Activated CD4-positive, alpha-beta T cell treated with anti-CD3 and anti-CD28 coated beads, Interleukin-2, amount 50 U/mL, for 4 hours (primary cell): Measurements from ENCODE around the gene HELZ2.

Experiments
- DNase-seq, 2 experiments: peaks; one replicate each; pipeline ENCODE4 v3.0.0-alpha.2; 2020

HELZ2 gene

DNA sequence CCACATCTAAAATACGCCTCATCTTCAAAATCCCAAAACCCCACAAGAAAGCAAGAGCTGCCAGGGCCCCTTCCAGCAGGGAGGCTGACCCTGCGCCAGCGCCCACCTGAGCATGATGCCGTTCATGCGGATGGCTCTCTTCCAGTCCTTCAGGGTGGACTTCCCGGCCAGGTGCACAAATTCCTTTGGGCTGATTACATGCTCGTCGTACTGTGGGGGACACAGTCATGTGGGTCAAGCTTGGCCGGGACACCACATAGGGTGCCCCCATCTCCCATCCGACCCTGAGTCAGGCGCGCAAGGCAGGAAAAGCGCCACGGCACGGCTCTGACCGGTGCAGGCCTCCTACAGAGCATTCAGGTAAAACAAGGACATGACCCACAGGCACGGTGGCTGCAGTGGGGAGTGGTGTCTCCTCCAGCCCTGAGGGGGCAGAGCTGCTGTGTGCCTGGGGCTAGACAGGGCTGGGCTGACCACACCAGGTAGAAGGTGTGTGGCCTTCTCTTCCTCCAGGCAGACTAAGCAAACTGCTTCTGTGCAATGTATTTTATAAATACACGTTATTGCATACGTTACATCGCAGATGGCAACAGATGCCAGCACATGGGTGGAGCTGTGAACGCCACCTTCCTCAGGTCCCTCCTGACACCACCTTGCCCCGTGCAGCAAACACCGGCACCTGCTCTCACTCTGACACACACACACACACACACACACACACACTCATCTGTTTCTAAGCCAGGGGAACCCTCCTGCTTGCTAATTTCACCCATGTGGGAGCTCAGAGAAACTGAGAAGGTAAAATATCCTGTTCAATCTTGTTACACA, 23.8 kb upstream of the HELZ2 start:
- no peak for DNase-seq

DNA sequence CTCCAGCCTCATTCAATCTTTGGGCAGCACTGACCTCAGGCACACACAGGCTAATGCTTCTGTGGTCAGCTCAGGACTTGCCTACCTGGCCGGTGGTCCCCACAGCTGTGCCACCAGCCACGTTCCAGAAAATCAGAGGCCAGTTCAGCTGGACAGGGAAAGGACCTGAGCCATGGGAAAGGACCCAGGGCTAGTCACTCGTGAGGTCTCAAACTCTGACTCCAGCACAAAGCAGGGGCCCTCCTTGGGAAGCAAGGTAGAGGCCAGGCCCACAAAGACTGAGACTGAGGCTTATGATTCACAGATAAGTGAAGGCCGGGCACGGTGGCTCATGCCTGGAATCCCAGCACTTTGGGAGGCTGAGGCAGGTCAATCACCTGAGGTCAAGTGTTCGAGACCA, 22.4 kb upstream of the HELZ2 start:
- DNase-seq: no peak

GRCh38 chr20:63595416-63596127, 21.5 kb upstream of the HELZ2 start:
- DNase-seq: no peak

DNA sequence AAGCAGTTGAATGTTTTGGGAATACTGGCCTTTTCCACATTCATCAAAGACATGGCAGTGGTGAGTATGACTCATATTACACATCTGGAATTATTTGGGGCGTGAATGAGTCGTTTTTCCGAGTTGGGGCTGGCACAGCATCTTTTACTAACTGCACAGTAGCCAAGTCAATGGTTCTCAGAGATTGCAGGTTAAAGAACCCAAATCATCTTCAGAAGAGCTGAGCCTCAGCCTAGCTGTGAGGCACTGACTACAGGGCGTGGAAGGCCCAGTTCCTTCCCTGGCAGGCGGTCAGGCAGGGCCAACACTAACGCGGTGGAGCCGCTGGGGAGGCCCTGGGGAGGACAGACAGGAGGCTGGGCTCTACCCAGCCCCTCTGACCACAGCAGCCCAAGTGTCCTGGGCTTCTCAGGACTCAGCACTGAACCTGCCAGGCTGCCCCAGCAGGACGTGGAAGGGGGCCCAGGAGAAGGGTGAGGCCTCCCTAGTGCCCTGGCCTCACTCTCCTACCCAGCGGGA, 20.1 kb upstream of the HELZ2 start:
- no peak for DNase-seq

GRCh38 chr20:63592661-63593060, 18.6 kb upstream of the HELZ2 start:
- DNase-seq: no peak

- no peak for DNase-seq
Measured at GRCh38 chr20:63591786-63592355, 17.8 kb upstream of the HELZ2 start.

GRCh38 chr20:63591147-63591533, 17.1 kb upstream of the HELZ2 start:
- no peak for DNase-seq

DNA sequence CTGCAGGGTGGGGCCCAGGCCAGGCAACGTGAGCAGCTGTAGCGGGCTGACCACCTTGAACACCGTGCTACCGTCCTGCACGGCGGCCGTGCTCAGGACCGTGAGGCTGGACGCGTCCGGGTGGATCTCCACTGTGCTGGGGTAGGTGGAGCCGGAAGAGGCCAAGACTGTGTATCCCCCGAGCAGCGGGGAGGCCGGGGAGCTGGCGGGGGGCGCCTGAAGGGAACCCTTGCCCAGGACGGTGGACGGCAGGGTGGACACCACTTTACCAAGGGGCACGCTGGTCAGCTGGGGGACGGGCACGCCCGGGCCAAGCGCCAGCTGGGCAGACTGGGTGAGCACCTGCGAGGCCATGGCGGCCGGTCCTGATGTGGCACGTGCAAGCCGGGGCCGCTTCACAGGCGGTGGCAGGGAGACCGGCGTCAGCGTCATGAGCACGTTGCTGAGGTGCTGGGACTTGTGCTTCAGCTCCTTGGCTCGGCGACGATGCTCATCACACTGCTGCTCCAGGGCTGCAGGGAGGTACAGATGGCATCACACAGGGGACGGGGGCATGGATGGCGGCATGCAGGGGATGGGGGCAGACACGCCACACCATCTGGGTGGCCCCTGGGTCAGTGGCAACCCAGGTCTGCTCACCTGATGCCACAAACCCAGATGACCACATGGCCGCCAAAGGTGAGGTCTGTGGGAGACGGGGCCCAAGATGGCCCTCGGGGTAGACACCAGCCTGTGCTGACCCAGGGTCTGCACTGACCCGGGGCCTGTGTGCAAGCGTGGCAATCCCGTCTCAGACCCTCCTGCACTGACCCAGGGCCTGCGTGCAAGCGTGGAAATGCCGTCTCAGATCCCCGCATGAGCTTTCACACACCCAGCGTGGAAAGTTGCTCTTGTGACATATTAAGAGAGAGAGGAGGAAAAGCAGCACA, 16.4 kb upstream of the HELZ2 start:
- DNase-seq: no peak

DNA sequence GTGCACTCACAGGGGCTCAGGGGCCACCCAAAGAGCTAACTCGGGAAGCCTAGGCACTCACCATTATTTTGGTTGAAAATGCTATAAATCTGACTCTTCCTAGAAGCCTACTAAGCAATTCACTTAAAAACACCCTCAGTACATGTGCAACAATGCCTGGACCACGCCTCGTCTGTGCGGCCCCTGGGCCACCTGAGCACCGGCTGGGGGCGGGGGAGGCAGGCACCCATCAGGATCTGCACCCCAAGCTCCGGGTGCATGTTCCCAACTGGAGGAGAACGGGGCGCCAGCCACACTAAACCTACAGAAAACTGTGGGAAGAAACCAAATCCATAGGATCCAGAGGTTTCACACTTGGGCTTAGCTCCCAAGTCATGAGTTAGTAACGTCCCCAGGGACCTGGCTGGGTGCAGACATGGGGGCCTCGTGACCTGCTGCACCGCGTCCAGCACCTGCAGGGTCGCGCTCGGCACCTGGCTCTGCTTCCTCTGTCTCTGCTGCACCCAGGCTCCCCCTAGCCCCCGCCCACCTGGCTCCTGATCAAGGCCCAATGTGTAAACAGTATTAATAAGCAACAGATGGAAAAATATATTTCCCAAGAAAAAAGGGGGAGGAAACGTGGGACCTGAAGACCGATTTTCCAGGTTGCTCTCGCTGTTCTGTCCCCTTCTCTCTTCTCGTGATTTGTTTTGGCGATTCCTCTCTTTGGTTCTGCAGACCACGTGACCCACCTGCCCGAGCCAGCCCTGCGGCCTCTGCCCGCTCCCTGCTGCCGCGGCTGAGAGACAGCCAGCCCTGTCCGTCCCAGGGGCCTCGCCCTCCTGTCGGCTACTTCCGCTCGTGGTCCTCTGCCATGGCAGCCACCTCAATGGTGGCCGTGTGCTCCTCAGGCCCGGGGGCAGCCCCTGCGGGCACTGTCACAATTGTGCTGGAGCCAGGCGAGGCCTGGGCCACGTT, 15.5 kb upstream of the HELZ2 start:
- no peak for DNase-seq

DNA sequence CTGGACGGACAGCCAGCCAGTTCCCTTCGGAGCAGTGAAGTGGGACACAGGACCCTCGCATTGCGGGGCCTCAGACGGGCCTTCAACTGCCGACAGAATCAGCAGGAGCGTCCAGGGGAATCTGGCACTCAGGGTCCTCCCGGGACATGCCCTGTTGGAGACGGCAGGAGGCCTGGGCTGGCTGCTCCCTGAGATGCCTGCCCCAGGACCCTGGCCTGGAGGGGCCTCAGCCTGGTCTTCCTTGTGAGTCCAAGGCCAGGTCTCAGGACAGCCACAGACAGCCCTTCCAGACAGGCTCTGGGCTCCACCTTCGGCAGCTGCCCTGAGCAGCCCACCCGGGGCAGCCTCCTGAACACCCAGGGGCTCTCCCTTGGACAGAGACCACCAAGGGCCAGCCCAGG, 14.6 kb upstream of the HELZ2 start:
- DNase-seq: no peak

DNA sequence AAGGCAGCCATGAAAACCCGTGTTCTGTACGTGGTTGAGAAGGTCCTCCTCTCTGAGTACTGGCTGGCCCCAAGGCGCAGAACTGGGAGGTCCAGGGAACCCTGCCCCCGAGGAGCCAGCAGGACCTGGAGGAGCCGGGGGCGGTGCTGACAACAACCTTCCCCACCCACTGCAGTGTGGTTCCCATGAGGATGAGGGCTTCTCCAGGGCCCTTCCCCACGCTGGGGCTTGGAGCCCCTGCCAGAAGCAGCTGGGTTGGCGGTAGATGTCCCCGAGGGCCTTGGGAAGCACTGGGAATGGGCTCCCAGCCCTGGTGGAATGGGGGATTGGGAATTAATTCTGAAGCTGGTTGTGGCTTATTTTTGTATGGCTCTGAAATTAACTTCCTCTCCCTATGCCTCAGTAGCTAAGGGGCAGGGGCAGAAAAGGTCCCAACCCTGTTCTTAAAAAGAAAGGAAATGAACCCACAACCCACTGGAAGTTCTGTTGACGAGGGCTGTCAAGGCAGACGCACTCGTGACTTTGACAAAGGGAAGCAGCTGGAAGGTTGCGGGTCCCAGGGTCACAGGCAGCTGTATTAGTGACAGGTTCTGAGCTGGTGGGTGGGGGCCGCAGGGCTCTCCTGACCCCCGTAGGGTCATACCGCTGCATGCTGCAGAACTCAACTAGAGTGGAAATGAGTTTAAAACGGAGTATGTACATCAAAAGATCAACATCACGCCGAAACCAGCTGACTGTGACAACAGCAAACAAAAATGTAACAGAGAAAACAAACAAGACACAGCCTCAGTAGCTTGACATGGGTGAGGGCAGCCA, 13.9 kb upstream of the HELZ2 start:
- no peak for DNase-seq

- DNase-seq: no peak
Measured at GRCh38 chr20:63587256-63587655, 13.2 kb upstream of the HELZ2 start.

GRCh38 chr20:63586797-63587196, 12.8 kb upstream of the HELZ2 start:
- no peak for DNase-seq

GRCh38 chr20:63585616-63586565, 11.9 kb upstream of the HELZ2 start:
- DNase-seq: no peak

DNA sequence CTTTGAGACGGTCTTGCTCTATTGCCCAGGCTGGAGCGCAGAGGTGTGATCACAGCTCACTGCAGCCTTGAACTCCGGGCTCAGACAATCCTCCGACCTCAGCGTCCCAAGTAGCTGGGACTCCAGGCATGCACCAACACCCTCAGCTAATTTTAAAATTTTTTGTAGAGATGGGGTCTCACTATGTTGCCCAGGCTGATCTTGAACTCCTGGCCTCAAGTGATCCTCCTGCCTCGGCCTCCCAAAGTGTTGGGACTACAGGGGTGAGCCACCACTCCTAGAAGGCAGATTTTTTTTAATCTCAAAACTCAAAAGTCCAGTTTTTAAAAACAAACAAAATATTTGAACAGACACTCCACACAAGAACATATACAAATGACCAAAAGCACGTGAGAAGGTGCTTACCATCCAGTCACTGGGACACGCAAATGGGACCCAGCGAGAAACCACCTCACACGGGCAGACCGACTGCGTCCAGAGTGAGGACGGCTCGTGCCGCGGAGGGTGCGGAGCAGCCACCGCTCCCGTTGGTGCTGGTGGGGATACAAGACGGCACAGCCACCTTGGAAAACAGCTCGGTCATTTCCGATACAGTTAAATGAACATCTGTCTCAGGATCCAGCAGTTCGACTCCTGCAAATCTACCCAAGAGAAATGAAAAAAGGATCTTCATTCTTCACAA, 8.5 kb upstream of the HELZ2 start:
- DNase-seq: no peak

GRCh38 chr20:63580796-63581461, 6.9 kb upstream of the HELZ2 start:
- peak; percentile 77 for DNase-seq

DNA sequence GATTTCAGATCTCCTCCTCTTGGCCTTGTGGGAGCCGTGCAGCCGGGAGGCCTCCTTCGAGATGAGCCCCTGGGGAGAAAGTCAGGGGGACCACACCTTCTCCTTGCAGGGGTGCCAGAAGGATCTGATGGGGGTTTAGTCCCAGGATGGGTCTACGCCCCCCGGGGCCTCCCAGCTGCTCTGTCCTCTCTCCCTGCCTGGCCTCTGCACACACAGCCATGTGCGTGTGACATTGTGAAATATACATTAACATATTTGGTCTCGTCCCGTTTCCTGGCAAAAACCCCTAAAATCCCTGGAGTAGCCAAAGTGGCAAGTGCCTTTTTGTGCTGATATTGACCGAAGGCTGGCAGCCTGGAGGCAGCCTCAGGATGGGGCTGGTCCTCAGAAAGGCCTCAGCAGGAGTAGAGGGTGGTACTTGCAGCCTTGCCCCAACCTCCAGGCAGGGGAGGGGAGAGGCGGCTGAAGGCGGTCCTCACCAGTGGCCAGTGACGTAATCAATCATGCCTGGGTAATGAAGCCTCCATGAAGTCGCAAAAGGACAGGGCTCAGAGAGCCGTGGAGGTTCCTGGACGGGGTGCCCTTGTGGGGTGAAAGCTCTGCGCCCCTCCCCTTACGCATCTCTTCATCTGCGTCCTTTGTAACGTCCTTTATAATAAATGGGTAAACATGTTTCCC, 5.1 kb upstream of the HELZ2 start:
- DNase-seq: no peak
